ENCODE data around the gene COTL1. TPM values are rescaled to one million over a fixed set of nuclear protein-coding genes. Genes with fewer than 3 reads are reported as not detected.

Gene COTL1
- polyA plus RNA-seq, 4 donors = 43.6 to 166 (median 94.3) TPM

GRCh38 chr16:84585886-84586285 is 32.0 kb downstream of the COTL1 start:
- DNase-seq = no peak
- H3K27ac ChIP-seq (ENCODE audit: low read depth in 1 of 3, low read length in 2 of 3) = no peak overlapping the region
- H3K4me1 ChIP-seq (ENCODE audit: control insufficient read depth in 3 of 3, insufficient read depth in 2 of 3, low read depth in 1 of 3, low read length in 2 of 3) = peaks cover 0 to 4% (median 0%) of the 10 kb centered on the region in 3 donors
- no peaks in the 10 kb centered on the region for H3K27me3 ChIP-seq (ENCODE audit: control insufficient read depth in 3 of 3, insufficient read depth in 3 of 3, low read length in 3 of 3)
- no peaks in the 10 kb centered on the region for H3K9me3 ChIP-seq (ENCODE audit: control insufficient read depth in 2 of 2, insufficient read depth in 1 of 2, low read depth in 1 of 2, low read length in 1 of 2)
- no peak overlapping the region for H3K4me3 ChIP-seq (ENCODE audit: low read depth in 1 of 3, low read length in 3 of 3)
- 76 to 90% (median 87%) methylated on average over 10 of the region's 10 CpGs for WGBS, 3 donors
- peaks cover 0 to 28% (median 2%) of the 10 kb centered on the region in 3 donors for H3K36me3 ChIP-seq (ENCODE audit: control insufficient read depth in 3 of 3, insufficient read depth in 2 of 3, low read depth in 1 of 3, low read length in 3 of 3)
- FAIRE-seq = no peak

GRCh38 chr16:84585467-84585866 is 32.4 kb downstream of the COTL1 start:
- Histone ChIP-seq H3K4me1 (ENCODE audit: control insufficient read depth in 3 of 3, insufficient read depth in 2 of 3, low read depth in 1 of 3, low read length in 2 of 3) (peaks cover 0 to 4% (median 0%) of the 10 kb centered on the region in 3 donors), H3K27ac (ENCODE audit: low read depth in 1 of 3, low read length in 2 of 3) (no peak overlapping the region), H3K9me3 (ENCODE audit: control insufficient read depth in 2 of 2, insufficient read depth in 1 of 2, low read depth in 1 of 2, low read length in 1 of 2) (no peaks in the 10 kb centered on the region), H3K27me3 (ENCODE audit: control insufficient read depth in 3 of 3, insufficient read depth in 3 of 3, low read length in 3 of 3) (no peaks in the 10 kb centered on the region), H3K36me3 (ENCODE audit: control insufficient read depth in 3 of 3, insufficient read depth in 2 of 3, low read depth in 1 of 3, low read length in 3 of 3) (peaks cover 0 to 27% (median 2%) of the 10 kb centered on the region in 3 donors), H3K4me3 (ENCODE audit: low read depth in 1 of 3, low read length in 3 of 3) (no peak overlapping the region)
- DNase-seq (no peak), FAIRE-seq (no peak)
- 82 to 89% (median 82%) methylated on average over 6 of the region's 6 CpGs for WGBS, 3 donors

- H3K4me3 ChIP-seq (ENCODE audit: low read depth in 1 of 3, low read length in 3 of 3) = no peak overlapping the region
- no peak for FAIRE-seq
- no peaks in the 10 kb centered on the region for H3K27me3 ChIP-seq (ENCODE audit: control insufficient read depth in 3 of 3, insufficient read depth in 3 of 3, low read length in 3 of 3)
- DNase-seq = no peak
- H3K9me3 ChIP-seq (ENCODE audit: control insufficient read depth in 2 of 2, insufficient read depth in 1 of 2, low read depth in 1 of 2, low read length in 1 of 2) = no peaks in the 10 kb centered on the region
- 81 to 91% (median 85%) methylated on average over 6 of the region's 6 CpGs for WGBS, 3 donors
- H3K27ac ChIP-seq (ENCODE audit: low read depth in 1 of 3, low read length in 2 of 3) = no peak overlapping the region
- H3K4me1 ChIP-seq (ENCODE audit: control insufficient read depth in 3 of 3, insufficient read depth in 2 of 3, low read depth in 1 of 3, low read length in 2 of 3) = peaks cover 0 to 4% (median 0%) of the 10 kb centered on the region in 3 donors
- peaks cover 0 to 25% (median 1%) of the 10 kb centered on the region in 3 donors for H3K36me3 ChIP-seq (ENCODE audit: control insufficient read depth in 3 of 3, insufficient read depth in 2 of 3, low read depth in 1 of 3, low read length in 3 of 3)
Measured at GRCh38 chr16:84584678-84585077, 33.2 kb downstream of the COTL1 start.

- no peak for FAIRE-seq
Measured at GRCh38 chr16:84583995-84584394, 33.9 kb downstream of the COTL1 start.

GRCh38 chr16:84582958-84583516 is 34.8 kb downstream of the COTL1 start:
- FAIRE-seq (no peak), DNase-seq (no peak)
- Histone ChIP-seq H3K4me3 (ENCODE audit: low read depth in 1 of 3, low read length in 3 of 3) (no peak overlapping the region), H3K27ac (ENCODE audit: low read depth in 1 of 3, low read length in 2 of 3) (no peak overlapping the region), H3K9me3 (ENCODE audit: control insufficient read depth in 2 of 2, insufficient read depth in 1 of 2, low read depth in 1 of 2, low read length in 1 of 2) (no peaks in the 10 kb centered on the region), H3K27me3 (ENCODE audit: control insufficient read depth in 3 of 3, insufficient read depth in 3 of 3, low read length in 3 of 3) (no peaks in the 10 kb centered on the region), H3K36me3 (ENCODE audit: control insufficient read depth in 3 of 3, insufficient read depth in 2 of 3, low read depth in 1 of 3, low read length in 3 of 3) (peaks cover 0 to 19% (median 0%) of the 10 kb centered on the region in 3 donors), H3K4me1 (ENCODE audit: control insufficient read depth in 3 of 3, insufficient read depth in 2 of 3, low read depth in 1 of 3, low read length in 2 of 3) (peaks cover 0 to 4% (median 0%) of the 10 kb centered on the region in 3 donors)
- 78 to 81% (median 80%) methylated on average over 11 of the region's 11 CpGs for WGBS, 3 donors

More at GRCh38 chr16:84583995-84584394, 33.9 kb downstream of the COTL1 start:
- no peak overlapping the region for H3K27ac ChIP-seq (ENCODE audit: low read depth in 1 of 3, low read length in 2 of 3)
- peaks cover 0 to 4% (median 0%) of the 10 kb centered on the region in 3 donors for H3K4me1 ChIP-seq (ENCODE audit: control insufficient read depth in 3 of 3, insufficient read depth in 2 of 3, low read depth in 1 of 3, low read length in 2 of 3)
- no peaks in the 10 kb centered on the region for H3K27me3 ChIP-seq (ENCODE audit: control insufficient read depth in 3 of 3, insufficient read depth in 3 of 3, low read length in 3 of 3)
- WGBS, 3 donors = 78 to 84% (median 80%) methylated on average over 15 of the region's 15 CpGs
- H3K36me3 ChIP-seq (ENCODE audit: control insufficient read depth in 3 of 3, insufficient read depth in 2 of 3, low read depth in 1 of 3, low read length in 3 of 3) = peaks cover 0 to 20% (median 0%) of the 10 kb centered on the region in 3 donors
- H3K9me3 ChIP-seq (ENCODE audit: control insufficient read depth in 2 of 2, insufficient read depth in 1 of 2, low read depth in 1 of 2, low read length in 1 of 2) = no peaks in the 10 kb centered on the region
- DNase-seq = no peak
- no peak overlapping the region for H3K4me3 ChIP-seq (ENCODE audit: low read depth in 1 of 3, low read length in 3 of 3)

- Histone ChIP-seq H3K36me3 (ENCODE audit: control insufficient read depth in 3 of 3, insufficient read depth in 2 of 3, low read depth in 1 of 3, low read length in 3 of 3) (peaks cover 0 to 19% (median 0%) of the 10 kb centered on the region in 3 donors), H3K27ac (ENCODE audit: low read depth in 1 of 3, low read length in 2 of 3) (no peak overlapping the region), H3K4me3 (ENCODE audit: low read depth in 1 of 3, low read length in 3 of 3) (no peak overlapping the region), H3K27me3 (ENCODE audit: control insufficient read depth in 3 of 3, insufficient read depth in 3 of 3, low read length in 3 of 3) (no peaks in the 10 kb centered on the region), H3K4me1 (ENCODE audit: control insufficient read depth in 3 of 3, insufficient read depth in 2 of 3, low read depth in 1 of 3, low read length in 2 of 3) (no peaks in the 10 kb centered on the region), H3K9me3 (ENCODE audit: control insufficient read depth in 2 of 2, insufficient read depth in 1 of 2, low read depth in 1 of 2, low read length in 1 of 2) (no peaks in the 10 kb centered on the region)
- 82 to 91% (median 86%) methylated on average over 8 of the region's 8 CpGs for WGBS, 3 donors
- FAIRE-seq = no peak
- DNase-seq = no peak
Measured at GRCh38 chr16:84581158-84581557, 36.7 kb downstream of the COTL1 start.

GRCh38 chr16:84579936-84580335 is 37.9 kb downstream of the COTL1 start:
- Histone ChIP-seq H3K4me3 (ENCODE audit: low read depth in 1 of 3, low read length in 3 of 3) (no peak overlapping the region), H3K4me1 (ENCODE audit: control insufficient read depth in 3 of 3, insufficient read depth in 2 of 3, low read depth in 1 of 3, low read length in 2 of 3) (no peaks in the 10 kb centered on the region), H3K27ac (ENCODE audit: low read depth in 1 of 3, low read length in 2 of 3) (no peak overlapping the region), H3K36me3 (ENCODE audit: control insufficient read depth in 3 of 3, insufficient read depth in 2 of 3, low read depth in 1 of 3, low read length in 3 of 3) (peaks cover 0 to 19% (median 0%) of the 10 kb centered on the region in 3 donors), H3K27me3 (ENCODE audit: control insufficient read depth in 3 of 3, insufficient read depth in 3 of 3, low read length in 3 of 3) (no peaks in the 10 kb centered on the region), H3K9me3 (ENCODE audit: control insufficient read depth in 2 of 2, insufficient read depth in 1 of 2, low read depth in 1 of 2, low read length in 1 of 2) (no peaks in the 10 kb centered on the region)
- DNase-seq (no peak), FAIRE-seq (no peak)
- WGBS, 3 donors = 83 to 91% (median 90%) methylated on average over 11 of the region's 11 CpGs

- WGBS, 3 donors = 92 to 94% (median 94%) methylated on average over 6 of the region's 6 CpGs
- Histone ChIP-seq H3K4me3 (ENCODE audit: low read depth in 1 of 3, low read length in 3 of 3) (no peak overlapping the region), H3K36me3 (ENCODE audit: control insufficient read depth in 3 of 3, insufficient read depth in 2 of 3, low read depth in 1 of 3, low read length in 3 of 3) (peaks cover 0 to 21% (median 0%) of the 10 kb centered on the region in 3 donors), H3K4me1 (ENCODE audit: control insufficient read depth in 3 of 3, insufficient read depth in 2 of 3, low read depth in 1 of 3, low read length in 2 of 3) (no peaks in the 10 kb centered on the region), H3K27ac (ENCODE audit: low read depth in 1 of 3, low read length in 2 of 3) (no peak overlapping the region), H3K27me3 (ENCODE audit: control insufficient read depth in 3 of 3, insufficient read depth in 3 of 3, low read length in 3 of 3) (no peaks in the 10 kb centered on the region), H3K9me3 (ENCODE audit: control insufficient read depth in 2 of 2, insufficient read depth in 1 of 2, low read depth in 1 of 2, low read length in 1 of 2) (no peaks in the 10 kb centered on the region)
- no peak for DNase-seq
- FAIRE-seq = no peak
Measured at GRCh38 chr16:84578538-84579126, 39.2 kb downstream of the COTL1 start.

Measured in small intestine (tissue), 7 donors.